ENCODE measurements around the gene ZNF217.

DNA sequence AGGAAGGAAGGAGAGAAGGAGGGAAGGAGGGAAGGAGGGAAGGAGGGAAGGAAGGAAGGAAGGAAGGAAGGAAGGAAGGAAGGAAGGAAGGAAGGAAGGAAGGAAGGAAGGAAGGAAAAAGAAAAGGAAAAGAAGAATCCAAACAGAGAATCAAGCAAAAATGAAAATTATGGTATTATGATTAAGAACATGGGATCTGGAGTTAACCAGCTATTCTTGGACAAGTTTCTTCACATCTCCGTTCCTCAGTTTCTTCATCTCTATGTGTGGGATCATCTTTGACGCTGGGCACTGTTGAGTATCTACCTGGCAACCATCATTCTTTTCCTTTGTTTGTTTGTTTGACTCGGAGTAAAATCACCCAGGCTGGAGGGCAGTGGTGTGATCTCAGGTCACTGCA, 71.6 kb downstream of the ZNF217 start:
- TF ChIP-seq, protein P1, sequence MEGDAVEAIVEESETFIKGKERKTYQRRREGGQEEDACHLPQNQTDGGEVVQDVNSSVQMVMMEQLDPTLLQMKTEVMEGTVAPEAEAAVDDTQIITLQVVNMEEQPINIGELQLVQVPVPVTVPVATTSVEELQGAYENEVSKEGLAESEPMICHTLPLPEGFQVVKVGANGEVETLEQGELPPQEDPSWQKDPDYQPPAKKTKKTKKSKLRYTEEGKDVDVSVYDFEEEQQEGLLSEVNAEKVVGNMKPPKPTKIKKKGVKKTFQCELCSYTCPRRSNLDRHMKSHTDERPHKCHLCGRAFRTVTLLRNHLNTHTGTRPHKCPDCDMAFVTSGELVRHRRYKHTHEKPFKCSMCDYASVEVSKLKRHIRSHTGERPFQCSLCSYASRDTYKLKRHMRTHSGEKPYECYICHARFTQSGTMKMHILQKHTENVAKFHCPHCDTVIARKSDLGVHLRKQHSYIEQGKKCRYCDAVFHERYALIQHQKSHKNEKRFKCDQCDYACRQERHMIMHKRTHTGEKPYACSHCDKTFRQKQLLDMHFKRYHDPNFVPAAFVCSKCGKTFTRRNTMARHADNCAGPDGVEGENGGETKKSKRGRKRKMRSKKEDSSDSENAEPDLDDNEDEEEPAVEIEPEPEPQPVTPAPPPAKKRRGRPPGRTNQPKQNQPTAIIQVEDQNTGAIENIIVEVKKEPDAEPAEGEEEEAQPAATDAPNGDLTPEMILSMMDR (IDR thresholded peaks at IDR 0.05; ENCODE audit: low read depth, low read length), result no peak
- TF ChIP-seq, protein P2, sequence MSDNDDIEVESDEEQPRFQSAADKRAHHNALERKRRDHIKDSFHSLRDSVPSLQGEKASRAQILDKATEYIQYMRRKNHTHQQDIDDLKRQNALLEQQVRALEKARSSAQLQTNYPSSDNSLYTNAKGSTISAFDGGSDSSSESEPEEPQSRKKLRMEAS (IDR thresholded peaks at IDR 0.05; ENCODE audit: low read depth, low read length), result no peak
- TF ChIP-seq POLR2A (IDR thresholded peaks at IDR 0.05; ENCODE audit: extremely low read depth, insufficient read length), result no peak
